Measurements from ENCODE around the gene VGLL1.
A peak's percentile ranks its signal among the peaks of the same experiment; 100 is the strongest.

Gene VGLL1

GRCh38 chrX:136531951-136532350, at the start of gene VGLL1:
Gene VGLL1, plus strand, starts transcription at chrX:136532215. Its CDS starts 3,806 bp downstream, at chrX:136536021.
- H3K27ac ChIP-seq (ENCODE audit: low read depth, low read length), result no peak within 1 kb of the TSS
- H2AFZ ChIP-seq (ENCODE audit: low read length, unreplicated experiment), result no peak within 1 kb of the TSS
- no peaks in the 10 kb centered on the region for H3K4me1 ChIP-seq (ENCODE audit: control insufficient read depth, insufficient read depth, low read length, unreplicated experiment)
- H3K27me3 ChIP-seq (ENCODE audit: insufficient read depth, low read length), result peaks cover 20% of the 10 kb centered on the region
- no peaks in the 10 kb centered on the region for H3K79me2 ChIP-seq (ENCODE audit: control insufficient read depth, insufficient read depth, low read length, unreplicated experiment)
- H3K4me3 ChIP-seq (ENCODE audit: low read depth, low read length), result no peak within 1 kb of the TSS
- H3K36me3 ChIP-seq (ENCODE audit: insufficient read depth, low read length), result no peaks in the 10 kb centered on the region

GRCh38 chrX:136487647-136488046, 44.4 kb upstream of the VGLL1 start, which contains the start of gene BRS3:
Gene BRS3, plus strand, starts transcription at chrX:136487947. Its CDS starts 168 bp downstream, at chrX:136488115.
- no peak within 1 kb of the TSS for H2AFZ ChIP-seq (ENCODE audit: low read length, unreplicated experiment)
- H3K4me3 ChIP-seq (ENCODE audit: low read depth, low read length), result no peak within 1 kb of the TSS
- no peaks in the 10 kb centered on the region for H3K4me1 ChIP-seq (ENCODE audit: control insufficient read depth, insufficient read depth, low read length, unreplicated experiment)
- no peak within 1 kb of the TSS for H3K27ac ChIP-seq (ENCODE audit: low read depth, low read length)
- H3K79me2 ChIP-seq (ENCODE audit: control insufficient read depth, insufficient read depth, low read length, unreplicated experiment), result no peaks in the 10 kb centered on the region
- peaks cover 69% of the 10 kb centered on the region for H3K27me3 ChIP-seq (ENCODE audit: insufficient read depth, low read length)
- no peaks in the 10 kb centered on the region for H3K36me3 ChIP-seq (ENCODE audit: insufficient read depth, low read length)

- Histone ChIP-seq H3K36me3 (ENCODE audit: insufficient read depth, low read length) (no peaks in the 10 kb centered on the region), H3K4me1 (ENCODE audit: control insufficient read depth, insufficient read depth, low read length, unreplicated experiment) (no peaks in the 10 kb centered on the region), H3K27ac (ENCODE audit: low read depth, low read length) (no peak overlapping the region), H3K79me2 (ENCODE audit: control insufficient read depth, insufficient read depth, low read length, unreplicated experiment) (no peaks in the 10 kb centered on the region), H2AFZ (ENCODE audit: low read length, unreplicated experiment) (no peak overlapping the region), H3K27me3 (ENCODE audit: insufficient read depth, low read length) (peaks cover 60% of the 10 kb centered on the region), H3K4me3 (ENCODE audit: low read depth, low read length) (no peak overlapping the region)
Measured at GRCh38 chrX:136488706-136489105, 43.3 kb upstream of the VGLL1 start.

GRCh38 chrX:136491832-136492231, 40.2 kb upstream of the VGLL1 start:
- no peak overlapping the region for H3K4me3 ChIP-seq (ENCODE audit: low read depth, low read length)
- no peaks in the 10 kb centered on the region for H3K79me2 ChIP-seq (ENCODE audit: control insufficient read depth, insufficient read depth, low read length, unreplicated experiment)
- H3K36me3 ChIP-seq (ENCODE audit: insufficient read depth, low read length), result no peaks in the 10 kb centered on the region
- no peak overlapping the region for H3K27ac ChIP-seq (ENCODE audit: low read depth, low read length)
- H2AFZ ChIP-seq (ENCODE audit: low read length, unreplicated experiment), result no peak overlapping the region
- H3K27me3 ChIP-seq (ENCODE audit: insufficient read depth, low read length), result peaks cover 31% of the 10 kb centered on the region
- no peaks in the 10 kb centered on the region for H3K4me1 ChIP-seq (ENCODE audit: control insufficient read depth, insufficient read depth, low read length, unreplicated experiment)

GRCh38 chrX:136493011-136493410, 39.0 kb upstream of the VGLL1 start:
- no peaks in the 10 kb centered on the region for H3K4me1 ChIP-seq (ENCODE audit: control insufficient read depth, insufficient read depth, low read length, unreplicated experiment)
- H3K27ac ChIP-seq (ENCODE audit: low read depth, low read length), result no peak overlapping the region
- no peak overlapping the region for H2AFZ ChIP-seq (ENCODE audit: low read length, unreplicated experiment)
- H3K27me3 ChIP-seq (ENCODE audit: insufficient read depth, low read length), result peaks cover 23% of the 10 kb centered on the region
- peaks cover 5% of the 10 kb centered on the region for H3K79me2 ChIP-seq (ENCODE audit: control insufficient read depth, insufficient read depth, low read length, unreplicated experiment)
- no peak overlapping the region for H3K4me3 ChIP-seq (ENCODE audit: low read depth, low read length)
- no peaks in the 10 kb centered on the region for H3K36me3 ChIP-seq (ENCODE audit: insufficient read depth, low read length)

GRCh38 chrX:136495043-136495442, 37.0 kb upstream of the VGLL1 start:
- Histone ChIP-seq H3K36me3 (ENCODE audit: insufficient read depth, low read length) (no peaks in the 10 kb centered on the region; the same call in 1 of the 2 replicates), H2AFZ (ENCODE audit: low read length, unreplicated experiment) (no peak overlapping the region), H3K27me3 (ENCODE audit: insufficient read depth, low read length) (peaks cover 3% of the 10 kb centered on the region), H3K4me3 (ENCODE audit: low read depth, low read length) (no peak overlapping the region), H3K79me2 (ENCODE audit: control insufficient read depth, insufficient read depth, low read length, unreplicated experiment) (peaks cover 24% of the 10 kb centered on the region), H3K4me1 (ENCODE audit: control insufficient read depth, insufficient read depth, low read length, unreplicated experiment) (peaks cover 5% of the 10 kb centered on the region), H3K27ac (ENCODE audit: low read depth, low read length) (no peak overlapping the region)

DNA sequence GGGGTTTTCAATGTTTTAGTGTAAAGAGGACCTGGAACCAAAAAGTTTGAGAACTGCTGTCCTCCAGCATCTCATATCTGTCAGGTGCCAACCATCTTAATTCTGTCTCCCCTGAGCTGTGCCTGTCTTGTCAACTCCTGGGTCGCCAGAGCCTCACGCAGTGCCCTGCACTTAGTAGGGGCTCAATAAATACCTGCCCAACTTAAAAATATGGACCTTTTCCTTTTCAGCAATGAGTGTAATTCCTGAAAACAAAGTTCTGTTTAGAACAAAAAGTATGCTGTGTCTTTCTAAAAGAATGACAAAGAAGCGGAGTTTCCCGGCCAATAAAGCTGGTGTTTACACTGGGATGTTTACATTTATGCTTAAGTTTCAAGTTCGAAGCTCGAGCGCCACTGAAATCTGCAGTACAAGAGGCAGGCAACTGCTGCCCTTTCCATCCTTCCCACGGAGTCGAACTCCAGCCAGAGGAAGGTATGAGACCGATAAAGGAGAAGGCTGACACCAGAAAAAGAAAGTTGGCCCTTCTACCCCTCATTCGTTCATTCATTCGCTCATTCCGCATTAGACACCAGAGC, 35.7 kb upstream of the VGLL1 start:
- Histone ChIP-seq H3K4me1 (ENCODE audit: control insufficient read depth, insufficient read depth, low read length, unreplicated experiment) (peaks cover 5% of the 10 kb centered on the region), H3K36me3 (ENCODE audit: insufficient read depth, low read length) (no peaks in the 10 kb centered on the region; the same call in 1 of the 2 replicates), H3K27me3 (ENCODE audit: insufficient read depth, low read length) (no peaks in the 10 kb centered on the region; the same call in 1 of the 2 replicates), H3K27ac (ENCODE audit: low read depth, low read length) (peak overlapping the region; percentile 94), H2AFZ (ENCODE audit: low read length, unreplicated experiment) (peak overlapping the region; percentile 97), H3K79me2 (ENCODE audit: control insufficient read depth, insufficient read depth, low read length, unreplicated experiment) (peaks cover 24% of the 10 kb centered on the region), H3K4me3 (ENCODE audit: low read depth, low read length) (peak overlapping the region; percentile 95)

- H3K4me1 ChIP-seq (ENCODE audit: control insufficient read depth, insufficient read depth, low read length, unreplicated experiment), result peaks cover 5% of the 10 kb centered on the region
- peak overlapping the region; percentile 97 for H2AFZ ChIP-seq (ENCODE audit: low read length, unreplicated experiment)
- H3K36me3 ChIP-seq (ENCODE audit: insufficient read depth, low read length), result no peaks in the 10 kb centered on the region; the same call in 1 of the 2 replicates
- H3K27me3 ChIP-seq (ENCODE audit: insufficient read depth, low read length), result no peaks in the 10 kb centered on the region
- peak overlapping the region; percentile 94 for H3K27ac ChIP-seq (ENCODE audit: low read depth, low read length)
- H3K79me2 ChIP-seq (ENCODE audit: control insufficient read depth, insufficient read depth, low read length, unreplicated experiment), result peaks cover 24% of the 10 kb centered on the region
- peak overlapping the region; percentile 95 for H3K4me3 ChIP-seq (ENCODE audit: low read depth, low read length)
Measured at GRCh38 chrX:136496764-136497555, 35.1 kb upstream of the VGLL1 start.

DNA sequence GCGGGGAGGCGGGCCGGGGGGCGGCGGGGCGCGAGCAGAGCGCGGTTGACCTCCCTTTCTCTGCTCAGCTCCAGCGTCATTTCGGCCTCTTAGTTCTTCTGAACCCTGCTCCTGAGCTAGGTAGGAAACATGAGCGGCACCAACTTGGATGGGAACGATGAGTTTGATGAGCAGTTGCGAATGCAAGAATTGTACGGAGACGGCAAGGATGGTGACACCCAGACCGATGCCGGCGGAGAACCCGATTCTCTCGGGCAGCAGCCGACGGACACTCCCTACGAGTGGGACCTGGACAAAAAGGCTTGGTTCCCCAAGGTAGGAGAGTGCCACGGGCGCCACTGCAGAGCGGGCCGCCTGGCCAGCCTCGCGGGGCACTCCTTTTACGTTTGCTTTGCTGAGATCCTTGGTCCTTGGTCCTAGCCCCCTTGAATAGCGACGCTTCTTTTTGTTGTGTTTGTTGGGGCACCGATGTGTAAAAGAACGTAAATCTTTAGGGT, 34.4 kb upstream of the VGLL1 start, which contains the start of gene HTATSF1:
HTATSF1 (plus strand) TSS at position 37 of the 497 bp plus-strand sequence; CDS start at position 130, 93 bp downstream.
- Histone ChIP-seq H3K27me3 (ENCODE audit: insufficient read depth, low read length) (no peaks in the 10 kb centered on the region), H3K36me3 (ENCODE audit: insufficient read depth, low read length) (no peaks in the 10 kb centered on the region; the same call in 1 of the 2 replicates), H3K4me3 (ENCODE audit: low read depth, low read length) (peak within 1 kb of the TSS; percentile 95), H3K4me1 (ENCODE audit: control insufficient read depth, insufficient read depth, low read length, unreplicated experiment) (peaks cover 5% of the 10 kb centered on the region), H2AFZ (ENCODE audit: low read length, unreplicated experiment) (peak within 1 kb of the TSS; percentile 97), H3K27ac (ENCODE audit: low read depth, low read length) (peak within 1 kb of the TSS; percentile 94), H3K79me2 (ENCODE audit: control insufficient read depth, insufficient read depth, low read length, unreplicated experiment) (peaks cover 24% of the 10 kb centered on the region)

DNA sequence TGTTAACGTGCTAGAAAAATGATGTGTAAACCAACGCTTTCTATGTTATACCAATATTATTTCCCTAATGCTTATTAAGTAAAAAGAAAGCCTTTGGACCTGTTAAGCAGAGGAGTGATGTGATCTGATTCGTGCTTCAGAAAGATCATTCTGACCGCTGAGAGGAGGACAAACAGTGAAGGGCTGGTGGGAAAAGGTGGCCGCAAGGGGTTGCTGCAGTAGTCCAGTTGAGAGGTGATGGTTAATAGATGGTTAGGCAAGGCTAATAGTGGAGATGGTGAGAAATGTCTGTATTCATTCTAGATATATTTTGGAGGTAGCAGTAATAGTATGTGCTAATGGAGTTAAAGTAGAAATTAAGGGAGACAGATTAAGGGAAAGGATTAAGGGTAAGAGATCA, 12.9 kb upstream of the VGLL1 start:
- no peak overlapping the region for H3K4me3 ChIP-seq (ENCODE audit: low read depth, low read length)
- no peak overlapping the region for H3K27ac ChIP-seq (ENCODE audit: low read depth, low read length)
- no peaks in the 10 kb centered on the region for H3K27me3 ChIP-seq (ENCODE audit: insufficient read depth, low read length)
- H3K36me3 ChIP-seq (ENCODE audit: insufficient read depth, low read length), result no peaks in the 10 kb centered on the region
- no peak overlapping the region for H2AFZ ChIP-seq (ENCODE audit: low read length, unreplicated experiment)
- H3K79me2 ChIP-seq (ENCODE audit: control insufficient read depth, insufficient read depth, low read length, unreplicated experiment), result no peaks in the 10 kb centered on the region
- no peaks in the 10 kb centered on the region for H3K4me1 ChIP-seq (ENCODE audit: control insufficient read depth, insufficient read depth, low read length, unreplicated experiment)
